RPMI7951 (cell line): ENCODE results near the gene DFFB. TPM values are rescaled to one million over a fixed set of nuclear protein-coding genes. Genes with fewer than 3 reads are reported as not detected.

Experiments
- DNase-seq: peaks from one replicate; pipeline ENCODE4 v3.0.0-alpha.2; 2012; ENCODE audit warnings: low read depth
- total RNA-seq: library from RNA; depleted of rRNA; stranded (reverse); fragments of >200 nt; shearing (Covaris generic); gene quantifications from 2 replicates; pipeline ENCODE4 v1.2.3, GENCODE V29; 2014

DFFB gene
- total RNA-seq, 1 experiment from 2014 or later: 4.4 TPM

DNA sequence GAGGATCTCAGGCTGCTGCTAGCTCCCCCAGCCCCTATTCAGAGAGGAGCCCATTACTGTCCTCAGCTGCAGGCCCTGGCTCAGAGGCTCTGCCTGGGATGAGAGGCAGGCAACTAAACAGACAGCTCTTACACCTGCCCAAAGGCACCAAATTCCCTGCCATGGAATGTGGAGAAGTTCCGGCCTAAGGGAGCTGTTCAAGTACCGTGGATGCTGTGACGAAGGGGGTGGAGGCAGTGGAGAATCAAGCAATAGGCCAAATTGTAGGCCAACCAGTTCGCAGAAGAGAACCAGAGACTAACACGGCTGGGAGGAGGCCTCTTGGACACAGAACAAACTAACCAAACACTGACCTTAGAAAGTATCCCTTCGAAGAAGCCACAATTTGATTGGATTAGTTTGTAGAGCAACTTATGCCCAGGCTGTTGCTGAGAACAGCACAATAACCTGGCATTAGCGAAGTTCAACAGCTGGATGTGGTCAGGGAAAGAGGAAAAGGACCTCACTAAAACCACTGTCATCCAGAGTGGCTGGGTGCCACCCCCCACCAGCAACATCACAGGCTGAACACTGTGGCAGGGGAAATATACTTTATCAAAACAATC lies 39.2 kb downstream of the DFFB start:
- DNase-seq: no peak

DNA sequence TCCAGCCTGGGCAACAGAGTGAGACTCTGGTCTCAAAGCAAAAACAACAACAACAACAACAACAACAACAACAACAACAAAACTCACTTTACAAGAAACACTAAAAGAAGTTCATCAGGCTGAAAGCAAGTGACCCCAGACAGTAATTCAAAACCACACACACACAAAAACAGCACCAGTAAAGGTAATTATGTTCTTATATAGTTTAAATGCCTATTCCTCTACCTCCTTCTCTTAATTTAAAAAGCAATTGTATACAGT lies 41.1 kb downstream of the DFFB start:
- DNase-seq: no peak

DNA sequence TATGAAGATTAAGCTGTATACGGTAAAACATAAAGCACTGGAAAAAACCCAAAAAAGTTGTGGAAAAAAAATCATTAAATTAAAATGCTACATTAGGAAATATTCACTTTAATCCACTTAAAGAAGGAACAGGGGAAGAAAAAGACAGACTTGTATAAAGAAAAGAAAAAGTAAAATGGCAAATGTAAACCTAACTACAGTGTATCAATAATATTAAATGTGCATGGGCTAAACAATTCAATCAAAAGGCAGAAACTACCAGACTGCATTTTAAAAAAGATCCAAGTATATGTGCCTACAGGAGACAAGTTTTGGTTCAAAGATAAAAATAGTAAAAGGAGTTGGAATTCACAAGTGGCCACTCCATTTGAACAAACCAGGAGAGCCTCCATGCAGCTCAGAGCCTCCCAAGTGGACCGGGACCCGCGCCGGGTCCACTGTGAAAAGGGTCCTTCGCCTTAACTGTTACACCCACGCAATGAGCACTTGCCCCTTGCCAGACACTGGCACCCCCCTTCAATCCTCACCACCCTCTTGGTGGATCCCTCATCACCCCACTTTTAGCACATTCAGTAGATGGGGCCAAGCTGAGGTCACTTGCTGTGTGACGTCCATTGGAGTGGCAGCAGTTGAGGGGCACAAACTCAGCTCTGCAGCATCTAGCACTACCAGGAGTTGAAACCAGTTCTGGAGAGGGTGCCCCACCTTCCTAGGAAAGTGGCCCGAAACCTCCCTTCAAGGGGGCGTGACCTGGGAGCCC lies 41.9 kb downstream of the DFFB start:
- DNase-seq: no peak

DNA sequence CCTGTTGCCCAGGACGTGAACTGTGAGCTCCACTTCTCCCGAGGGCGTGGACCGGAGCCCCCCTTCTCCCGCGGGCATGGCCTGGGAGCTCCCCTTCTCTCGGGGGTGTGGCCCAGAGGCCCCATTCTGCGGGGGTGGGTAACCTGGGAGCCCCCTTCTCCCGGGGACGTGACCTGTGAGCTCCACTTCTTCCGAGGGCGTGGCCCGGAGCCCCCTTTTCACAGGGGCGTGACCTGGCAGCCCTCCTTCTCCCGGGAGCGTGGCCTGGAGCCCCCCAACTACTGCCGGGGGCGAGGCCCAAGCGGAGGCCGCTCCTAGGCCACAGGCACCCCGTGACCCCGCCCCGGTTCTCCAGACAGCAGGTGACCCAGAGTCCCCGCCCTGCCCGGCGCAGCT lies 42.5 kb downstream of the DFFB start:
- DNase-seq: peak; percentile 23

DNA sequence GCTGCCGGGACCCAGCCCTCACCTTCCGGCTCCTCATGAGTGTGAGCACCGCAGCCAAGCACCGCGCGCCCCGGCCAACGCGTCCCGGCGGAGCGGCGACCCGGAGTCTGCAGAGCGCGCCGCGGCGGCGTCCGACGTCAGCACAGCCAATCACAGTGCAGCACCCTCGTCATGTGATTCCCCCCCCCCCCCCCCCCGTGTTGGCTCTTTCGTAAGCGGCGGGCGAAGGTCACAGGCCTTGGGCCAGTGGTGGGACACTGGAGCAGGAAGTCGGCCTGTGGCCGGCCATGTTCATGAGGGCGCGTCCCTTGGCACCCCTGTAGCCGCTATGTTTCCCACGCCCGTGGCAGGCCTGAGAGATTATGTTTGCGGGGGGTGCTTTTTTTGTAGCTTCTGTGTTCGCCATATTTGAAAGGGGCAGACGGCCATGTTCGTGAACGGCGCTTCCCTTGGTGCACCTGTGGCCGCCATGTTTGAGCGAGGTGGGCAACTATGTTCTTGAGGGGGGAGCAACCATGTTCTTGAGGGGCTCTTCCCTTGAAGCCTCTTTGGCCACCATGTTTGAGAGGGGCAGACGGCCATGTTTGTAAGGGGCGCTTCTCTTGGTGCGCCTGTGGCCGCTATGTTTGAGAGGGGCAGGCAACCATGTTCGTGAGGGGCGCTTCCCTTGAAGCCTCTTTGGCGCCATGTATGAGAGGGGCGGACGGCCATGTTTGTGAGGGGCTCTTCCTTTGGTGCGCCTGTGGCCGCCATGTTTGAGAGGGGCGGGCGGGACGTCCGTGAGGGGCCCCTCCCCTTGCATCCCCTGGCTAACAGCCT lies 43.1 kb downstream of the DFFB start, which contains the start of gene C1orf174:
C1orf174 (minus strand) TSS at position 123 of the 819 bp plus-strand sequence; CDS start at position 37, 86 bp downstream.
- peak; percentile 94 for DNase-seq

DNA sequence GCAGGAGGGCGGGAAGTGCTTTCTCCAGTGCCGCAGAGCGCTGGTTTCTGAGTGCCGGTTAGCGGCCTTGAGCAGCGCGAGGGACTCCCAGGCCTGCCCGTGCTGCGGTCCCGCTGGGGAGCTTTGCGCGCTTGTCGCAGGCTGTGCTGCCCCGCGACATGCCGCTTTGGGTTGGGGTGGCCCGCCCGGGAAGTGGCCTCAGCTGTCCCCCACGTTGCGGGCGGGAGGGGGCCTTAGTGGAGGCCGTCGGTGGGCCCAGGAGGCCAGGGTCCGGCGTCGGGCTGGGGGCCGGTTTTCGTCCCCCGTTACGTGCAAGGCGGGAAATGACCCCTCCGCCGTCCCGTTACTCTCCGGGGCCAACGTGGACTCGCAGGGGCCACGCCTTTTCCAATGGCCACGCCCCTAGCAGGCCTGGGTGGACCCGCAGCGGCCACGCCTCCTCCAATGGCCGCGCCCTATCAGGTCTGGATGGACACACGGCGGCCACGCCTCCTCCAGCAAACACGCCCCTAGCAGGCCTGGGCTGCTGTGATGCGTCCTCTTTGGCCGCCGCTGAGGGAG lies 43.8 kb downstream of the DFFB start:
- peak; percentile 95 for DNase-seq

DNA sequence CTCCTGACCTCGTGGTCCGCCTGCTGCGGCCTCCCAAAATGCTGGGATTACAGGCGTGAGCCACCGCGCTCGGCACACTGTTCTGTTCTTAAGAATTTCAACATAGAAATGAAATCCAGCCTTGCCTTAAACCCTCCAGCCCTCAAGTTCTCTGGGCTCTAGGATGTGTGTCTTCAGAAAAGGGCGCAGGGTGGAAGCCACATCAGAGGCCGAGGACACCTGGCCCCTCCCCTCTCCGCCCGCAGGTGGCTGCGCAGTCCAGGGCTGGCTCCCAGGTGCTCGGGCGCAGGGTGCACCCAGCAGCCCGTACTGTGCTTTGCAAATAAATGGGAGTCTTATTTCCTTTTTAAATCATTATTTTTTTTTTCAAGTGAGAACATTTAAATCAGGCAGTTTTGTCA lies 44.8 kb downstream of the DFFB start:
- DNase-seq: no peak

DNA sequence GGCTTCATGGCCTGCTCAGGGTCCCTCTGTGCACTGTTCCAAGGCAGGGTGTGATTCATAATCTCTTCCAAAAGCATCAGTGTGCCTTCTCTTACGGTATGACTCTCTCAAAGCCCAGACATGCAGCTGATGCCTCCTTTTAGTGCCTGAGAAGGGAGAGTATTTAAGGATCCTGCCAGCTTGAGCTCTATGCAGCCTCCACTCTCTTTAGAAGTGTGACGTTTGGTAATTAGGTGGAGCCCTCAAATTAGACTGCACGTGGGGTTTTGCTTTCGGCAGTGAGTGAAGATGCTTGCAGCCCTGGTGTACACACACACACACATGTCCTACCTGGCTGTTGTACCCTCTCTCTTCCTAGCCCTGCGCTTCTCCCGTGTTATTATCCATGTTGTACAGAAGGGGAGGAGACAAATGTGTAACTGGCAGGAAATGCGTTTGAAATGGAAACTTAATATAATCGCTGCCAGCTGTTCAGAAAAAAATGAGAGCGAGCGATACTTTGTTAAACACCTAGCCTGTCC lies 45.4 kb downstream of the DFFB start:
- DNase-seq: no peak

DNA sequence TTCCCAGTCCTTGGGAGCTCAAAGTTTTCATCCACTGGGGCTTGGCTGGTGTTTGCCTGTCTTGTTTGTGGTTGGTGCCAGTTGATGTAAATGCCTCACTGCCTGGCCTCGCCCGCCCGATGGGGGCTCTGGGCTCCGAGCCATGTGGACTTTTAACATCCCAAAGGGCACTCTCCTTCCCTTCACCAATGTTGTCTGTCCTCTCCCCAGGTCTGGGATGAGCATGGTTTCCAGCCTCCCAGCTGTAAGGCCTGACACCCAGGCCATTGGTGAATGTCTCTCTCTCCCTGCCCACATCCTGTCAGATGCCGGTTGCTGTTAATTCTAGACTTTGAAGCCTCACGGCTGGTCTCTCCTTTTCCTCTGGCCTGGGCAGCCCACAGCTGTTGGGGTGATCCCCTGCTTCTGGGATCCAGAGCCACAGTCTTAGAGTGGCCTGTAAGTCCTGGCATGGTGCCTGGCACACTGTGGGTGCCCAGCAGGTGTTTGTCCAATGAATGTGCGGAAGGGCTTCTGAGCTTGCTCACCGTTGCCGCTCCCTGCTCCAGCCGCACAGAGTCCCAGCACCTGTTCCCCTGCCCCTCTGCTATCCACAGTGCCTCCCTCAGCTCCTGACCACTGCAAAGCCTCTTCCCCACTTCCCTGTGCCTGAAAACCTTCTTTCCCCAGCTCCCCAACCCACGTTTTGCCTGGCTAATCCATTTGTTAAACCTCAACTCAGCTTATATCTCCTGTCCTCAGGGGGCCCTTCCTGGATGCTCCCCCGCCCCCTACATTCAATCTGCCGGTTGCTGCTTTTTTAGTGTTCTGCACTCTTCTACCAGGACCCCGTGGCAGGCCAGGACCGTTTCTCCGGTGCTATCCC lies 46.1 kb downstream of the DFFB start:
- peak; percentile 49 for DNase-seq

DNA sequence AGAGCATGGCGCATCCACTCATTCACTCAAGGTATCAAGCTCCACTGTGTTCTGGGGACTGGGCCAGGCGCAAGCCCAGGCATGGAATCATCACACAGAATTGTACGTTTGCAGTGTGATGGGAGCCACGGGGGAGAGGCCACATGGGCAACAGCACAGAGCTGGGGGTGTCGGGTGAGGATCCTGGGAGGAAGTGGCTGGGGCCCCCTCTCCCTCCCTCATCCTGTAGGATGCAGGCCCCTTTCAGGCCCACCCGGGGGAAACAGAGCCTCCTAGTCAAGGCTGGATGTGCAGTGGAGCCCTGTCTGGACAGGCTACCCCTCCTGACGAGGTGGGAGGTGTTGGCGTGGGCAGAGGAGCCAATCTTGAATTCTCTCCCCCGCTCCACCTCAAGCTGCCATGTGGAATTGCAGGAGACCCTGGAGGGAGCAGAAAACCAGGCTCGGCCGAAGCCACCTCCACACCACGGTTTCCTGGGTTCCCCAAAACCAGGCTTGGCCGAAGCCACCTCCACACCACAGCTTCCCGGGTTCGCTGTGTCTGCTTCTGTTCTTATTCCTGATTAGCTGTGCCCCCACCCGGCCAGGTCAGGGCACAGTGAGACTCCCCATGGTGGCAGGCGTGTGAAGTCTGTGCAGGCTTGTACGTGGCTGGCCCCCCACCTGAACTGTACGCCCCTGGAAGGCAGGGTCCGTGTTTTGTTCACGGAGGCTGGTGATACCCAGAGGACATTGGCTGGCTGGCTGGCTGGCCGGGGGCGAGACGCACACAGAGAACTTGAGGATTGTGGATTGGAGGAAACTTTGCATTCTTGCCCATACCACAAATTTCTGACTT lies 46.9 kb downstream of the DFFB start:
- DNase-seq: no peak

DNA sequence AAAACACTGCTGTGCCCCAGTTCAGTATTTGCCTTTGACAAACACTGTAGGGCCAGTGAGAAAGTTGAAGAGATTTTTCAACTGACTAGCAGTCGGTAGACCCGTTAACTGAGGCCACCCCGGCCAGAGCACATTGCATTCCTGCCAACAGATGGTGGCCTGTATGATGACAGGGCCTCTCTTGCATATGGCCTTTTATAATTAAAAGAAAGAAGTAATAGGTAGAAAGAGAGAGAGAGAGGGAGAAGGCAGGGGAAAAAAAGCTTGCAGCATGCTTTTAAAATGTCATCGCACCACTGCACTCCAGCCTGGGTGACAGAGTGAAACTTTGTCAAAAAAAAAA lies 47.5 kb downstream of the DFFB start:
- DNase-seq: no peak

DNA sequence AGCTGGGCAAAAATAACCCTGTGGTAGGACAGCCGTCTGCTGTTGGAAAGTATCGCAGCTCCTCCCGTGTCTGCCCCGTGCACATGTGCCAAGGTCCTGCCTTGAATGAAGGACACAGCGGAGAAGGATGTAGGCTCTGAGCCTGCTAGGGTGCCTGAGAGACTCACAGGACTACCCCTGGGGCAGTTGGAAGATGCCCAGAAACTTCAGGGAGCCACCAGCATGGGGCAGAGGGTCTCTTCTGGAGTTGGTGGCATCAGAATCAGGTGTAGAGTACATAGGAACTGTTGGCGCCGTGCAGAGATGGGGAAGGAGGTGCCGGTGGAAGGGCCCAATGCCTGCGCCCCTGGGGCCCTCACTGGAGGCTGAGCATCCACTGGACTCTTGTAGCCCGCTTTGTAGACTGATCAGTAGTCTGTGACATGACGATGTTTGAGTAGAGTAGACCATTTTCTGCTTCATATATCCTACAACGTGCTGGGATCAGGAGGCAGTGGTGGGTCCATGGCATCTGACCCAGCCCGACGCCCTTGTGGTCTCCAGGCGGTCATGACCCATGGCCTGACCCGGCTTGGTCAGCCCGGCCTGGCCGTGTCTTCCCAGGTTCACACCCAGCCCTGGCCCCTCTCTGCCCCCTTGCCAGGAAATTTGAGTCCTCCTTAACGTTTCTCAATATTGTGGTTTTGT lies 48.1 kb downstream of the DFFB start:
- DNase-seq: no peak

DNA sequence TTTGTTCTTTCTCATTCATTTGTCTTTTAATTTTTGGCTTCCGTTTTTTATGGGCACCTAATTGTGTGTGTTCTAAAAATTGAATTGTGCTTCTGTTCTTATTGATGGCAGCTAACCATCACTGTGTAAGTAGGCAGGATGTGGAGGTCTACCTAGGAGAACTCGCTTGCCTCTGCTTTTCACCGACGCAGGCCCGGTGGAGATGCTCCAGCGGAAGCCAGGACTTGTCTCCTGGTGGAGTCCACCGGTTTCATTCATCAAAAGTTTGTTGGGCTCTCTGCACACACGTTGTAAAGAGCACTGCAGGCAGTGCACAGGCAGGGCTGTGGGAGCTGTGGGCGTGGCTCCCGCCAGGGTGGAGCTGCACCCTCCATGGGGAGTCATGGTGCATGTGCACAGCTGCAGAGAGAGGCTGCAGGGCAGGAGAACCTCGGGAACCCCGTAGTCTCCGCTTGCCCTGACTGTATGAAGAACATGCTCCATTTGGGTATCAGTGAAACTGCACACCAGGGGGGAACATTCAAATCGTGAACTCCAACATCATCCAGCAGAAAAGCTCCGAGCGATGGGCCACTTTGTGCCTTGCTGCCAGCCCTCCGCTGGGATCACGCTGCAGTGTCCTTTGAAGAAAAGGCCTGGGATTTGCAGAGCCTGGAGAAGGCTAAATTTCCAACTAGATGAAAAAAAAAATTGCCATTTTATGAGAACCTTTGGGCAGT lies 48.8 kb downstream of the DFFB start:
- no peak for DNase-seq

DNA sequence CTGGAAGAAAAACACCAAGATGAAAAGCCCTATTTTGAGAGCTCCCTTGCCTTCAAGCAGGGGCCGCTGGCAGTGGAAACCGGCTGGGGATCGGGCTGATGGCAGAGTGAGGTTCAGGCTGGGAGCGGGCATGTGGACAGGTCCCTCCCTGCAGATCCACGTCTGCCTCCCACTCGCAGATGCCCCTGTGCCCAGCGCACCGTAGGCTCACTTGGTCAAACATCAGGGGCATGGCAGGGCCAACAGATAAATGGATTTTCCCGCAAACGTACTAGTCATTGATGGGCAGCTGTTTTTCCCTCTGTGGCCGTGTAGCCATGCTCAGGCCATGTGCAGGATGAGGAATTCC lies 49.4 kb downstream of the DFFB start:
- DNase-seq: no peak

DNA sequence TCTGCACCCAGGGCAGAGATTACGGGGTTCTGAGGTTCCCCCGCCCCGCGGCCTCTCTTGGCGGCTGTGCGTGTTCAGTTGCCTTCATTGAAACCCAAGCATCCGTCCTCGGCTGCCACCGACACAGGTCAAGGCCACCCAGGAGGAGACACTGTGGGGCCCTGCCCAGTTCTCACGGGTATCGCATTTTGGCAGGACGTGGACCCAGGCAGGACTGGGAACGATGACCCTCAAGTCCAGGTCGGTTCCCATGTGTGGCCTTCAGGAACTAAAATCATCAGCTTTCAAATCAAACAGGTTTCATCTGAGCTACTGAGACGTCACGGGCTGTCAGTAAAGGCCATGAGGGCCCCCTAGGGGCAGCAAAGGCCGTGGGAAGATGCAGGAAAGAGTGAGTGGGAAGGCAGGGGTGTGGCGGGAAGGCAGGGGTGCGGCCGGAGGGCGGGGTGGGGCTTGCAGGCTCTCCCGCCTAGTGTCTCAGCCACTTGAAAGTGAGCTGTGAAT lies 49.8 kb downstream of the DFFB start:
- no peak for DNase-seq

DNA sequence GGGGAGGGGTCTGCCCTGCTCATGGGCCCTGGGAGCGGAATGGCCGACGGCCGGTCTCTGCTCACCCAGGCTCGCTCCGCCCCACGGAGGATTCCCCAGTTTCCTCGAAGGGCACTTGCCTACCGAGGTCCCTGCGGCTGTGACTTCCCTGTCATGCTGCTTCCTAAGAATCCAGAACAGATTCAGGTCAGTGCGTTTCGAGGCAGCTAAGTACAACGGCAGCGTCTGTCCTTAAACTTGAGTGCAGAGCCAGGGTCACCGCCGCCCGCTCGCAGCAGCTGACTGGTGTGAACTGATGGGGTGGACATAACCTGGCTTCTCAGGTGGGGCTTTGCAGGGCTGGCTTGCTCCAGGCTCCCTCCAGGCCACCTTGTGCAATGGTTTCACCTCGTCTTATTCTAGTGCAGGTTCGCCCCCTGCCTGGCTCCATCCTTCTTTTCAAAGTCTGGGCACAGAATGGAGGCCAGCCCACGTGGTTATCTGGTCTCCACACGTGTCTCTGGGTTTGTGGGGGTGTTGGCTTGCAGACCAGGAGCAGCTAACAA lies 50.4 kb downstream of the DFFB start:
- no peak for DNase-seq

DNA sequence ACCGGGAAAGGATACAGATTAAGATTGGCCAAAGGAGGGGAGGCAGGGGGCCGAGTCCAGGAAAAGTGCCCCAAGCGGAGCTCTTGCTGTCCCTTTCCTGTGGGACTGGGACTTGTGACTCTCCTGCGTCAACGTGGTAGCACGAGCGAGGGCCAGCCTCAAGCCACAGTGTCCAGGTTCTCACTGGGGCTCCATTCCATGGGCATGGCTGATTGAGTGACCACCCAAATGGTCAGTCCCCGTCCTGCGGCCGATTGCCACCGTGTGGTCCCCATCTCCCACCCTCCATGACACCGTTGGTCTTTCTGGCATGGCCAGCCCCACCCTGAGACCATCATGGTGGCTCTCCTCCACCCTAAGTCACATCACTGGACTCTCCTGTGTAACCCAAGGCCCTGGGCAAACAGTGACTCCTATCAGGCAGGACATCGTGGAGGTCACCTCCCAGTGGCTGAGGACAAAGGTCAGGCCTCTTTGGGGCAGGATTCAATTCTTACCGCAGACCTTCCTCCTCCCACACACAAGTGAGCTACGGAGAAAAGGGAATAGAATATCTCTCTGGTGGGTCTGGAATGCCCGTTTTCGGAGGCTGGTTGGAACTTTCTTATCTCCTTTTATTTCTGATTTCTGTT lies 51.7 kb downstream of the DFFB start:
- DNase-seq: no peak

DNA sequence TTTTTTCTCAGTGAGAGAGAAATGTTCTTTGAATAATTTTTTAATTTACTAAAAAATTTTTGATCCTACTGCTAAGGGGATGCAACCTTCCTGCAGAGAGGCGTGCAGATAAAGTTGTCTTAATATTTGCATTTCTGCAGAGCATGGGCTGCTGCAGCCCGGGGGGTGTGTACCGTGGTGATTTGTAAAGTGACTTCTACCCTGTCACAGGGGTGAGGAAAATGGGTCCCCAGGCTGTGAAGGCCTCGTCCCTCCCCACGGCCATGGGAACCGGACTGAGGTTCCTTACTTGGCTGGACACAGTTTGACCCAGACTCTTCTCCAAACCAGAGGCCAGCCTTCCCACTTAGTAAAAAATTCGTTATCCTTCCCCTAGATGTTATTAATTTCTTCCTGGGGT lies 52.3 kb downstream of the DFFB start:
- no peak for DNase-seq
